ENCODE results near the gene PITPNC1. TPM values are rescaled to one million over a fixed set of nuclear protein-coding genes. Genes with fewer than 3 reads are reported as not detected.

PITPNC1 gene
- total RNA-seq, 1 experiment from 2014 or later, result 20.8 TPM

DNA sequence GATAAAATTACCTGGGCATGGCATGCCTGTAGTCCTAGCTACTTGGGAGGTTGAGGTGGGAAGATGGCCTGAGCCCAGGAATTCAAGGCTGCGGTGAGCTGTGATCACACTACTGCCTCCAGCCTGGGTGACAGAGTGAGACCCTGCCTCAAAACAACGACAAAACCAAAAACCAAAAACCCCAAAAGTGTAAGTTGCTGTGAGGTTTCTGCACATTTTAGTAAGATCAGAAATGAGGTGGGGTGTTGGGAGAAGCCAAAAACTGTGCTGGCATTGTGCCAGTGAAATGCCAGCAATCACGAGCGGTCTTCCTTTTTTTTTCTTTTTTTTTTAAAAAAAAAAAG, 114.6 kb downstream of the PITPNC1 start:
- in situ Hi-C loops (cut with HindIII; ENCODE audit: low pct_unique_long_range_greater_than_20kb, low sequenced_read_pairs), result no loop called here
- Histone ChIP-seq H3K27ac (ENCODE audit: low read length) (no peak overlapping the region), H3K4me3 (ENCODE audit: low read depth in 2 of 2, low read length in 2 of 2) (peak overlapping the region in 1 of 2 experiments; percentile 51; a peak in 1 of 4 replicates), H3K36me3 (ENCODE audit: control insufficient read depth, insufficient read depth, low read length) (no peaks in the 10 kb centered on the region), H3K4me1 (ENCODE audit: control insufficient read depth, insufficient read depth, low read length) (peaks cover 18% of the 10 kb centered on the region), H3K27me3 (ENCODE audit: control insufficient read depth, insufficient read depth, low read length) (no peaks in the 10 kb centered on the region), H3K9me3 (ENCODE audit: control insufficient read depth, insufficient read depth, low read depth, low read length) (no peaks in the 10 kb centered on the region)
- intact Hi-C loops (cut with micrococcal nuclease; ENCODE audit: unreplicated experiment), result no loop called here
- POLR2A ChIA-PET, result interaction anchor here (0.6 kb wide), 1 partner anchor 207 kb away, joined by 8 read pairs; no protein-coding TSS in a partner anchor
- TF ChIP-seq, protein P1, sequence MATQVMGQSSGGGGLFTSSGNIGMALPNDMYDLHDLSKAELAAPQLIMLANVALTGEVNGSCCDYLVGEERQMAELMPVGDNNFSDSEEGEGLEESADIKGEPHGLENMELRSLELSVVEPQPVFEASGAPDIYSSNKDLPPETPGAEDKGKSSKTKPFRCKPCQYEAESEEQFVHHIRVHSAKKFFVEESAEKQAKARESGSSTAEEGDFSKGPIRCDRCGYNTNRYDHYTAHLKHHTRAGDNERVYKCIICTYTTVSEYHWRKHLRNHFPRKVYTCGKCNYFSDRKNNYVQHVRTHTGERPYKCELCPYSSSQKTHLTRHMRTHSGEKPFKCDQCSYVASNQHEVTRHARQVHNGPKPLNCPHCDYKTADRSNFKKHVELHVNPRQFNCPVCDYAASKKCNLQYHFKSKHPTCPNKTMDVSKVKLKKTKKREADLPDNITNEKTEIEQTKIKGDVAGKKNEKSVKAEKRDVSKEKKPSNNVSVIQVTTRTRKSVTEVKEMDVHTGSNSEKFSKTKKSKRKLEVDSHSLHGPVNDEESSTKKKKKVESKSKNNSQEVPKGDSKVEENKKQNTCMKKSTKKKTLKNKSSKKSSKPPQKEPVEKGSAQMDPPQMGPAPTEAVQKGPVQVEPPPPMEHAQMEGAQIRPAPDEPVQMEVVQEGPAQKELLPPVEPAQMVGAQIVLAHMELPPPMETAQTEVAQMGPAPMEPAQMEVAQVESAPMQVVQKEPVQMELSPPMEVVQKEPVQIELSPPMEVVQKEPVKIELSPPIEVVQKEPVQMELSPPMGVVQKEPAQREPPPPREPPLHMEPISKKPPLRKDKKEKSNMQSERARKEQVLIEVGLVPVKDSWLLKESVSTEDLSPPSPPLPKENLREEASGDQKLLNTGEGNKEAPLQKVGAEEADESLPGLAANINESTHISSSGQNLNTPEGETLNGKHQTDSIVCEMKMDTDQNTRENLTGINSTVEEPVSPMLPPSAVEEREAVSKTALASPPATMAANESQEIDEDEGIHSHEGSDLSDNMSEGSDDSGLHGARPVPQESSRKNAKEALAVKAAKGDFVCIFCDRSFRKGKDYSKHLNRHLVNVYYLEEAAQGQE (IDR thresholded peaks at IDR 0.05; ENCODE audit: insufficient read depth in 1 of 2, low read depth in 2 of 2, low read length in 1 of 2), result no peak
- TF ChIP-seq SIN3A (IDR thresholded peaks at IDR 0.05; ENCODE audit: borderline replicate concordance, insufficient read depth, low read depth, low read length), result no peak
- no peak for TF ChIP-seq POLR2AphosphoS5 (IDR thresholded peaks at IDR 0.05; ENCODE audit: low read depth, low read length)
- no peak for TF ChIP-seq TCF7L2 (IDR thresholded peaks at IDR 0.05; ENCODE audit: low read depth, low read length)
- TF ChIP-seq, protein P2, sequence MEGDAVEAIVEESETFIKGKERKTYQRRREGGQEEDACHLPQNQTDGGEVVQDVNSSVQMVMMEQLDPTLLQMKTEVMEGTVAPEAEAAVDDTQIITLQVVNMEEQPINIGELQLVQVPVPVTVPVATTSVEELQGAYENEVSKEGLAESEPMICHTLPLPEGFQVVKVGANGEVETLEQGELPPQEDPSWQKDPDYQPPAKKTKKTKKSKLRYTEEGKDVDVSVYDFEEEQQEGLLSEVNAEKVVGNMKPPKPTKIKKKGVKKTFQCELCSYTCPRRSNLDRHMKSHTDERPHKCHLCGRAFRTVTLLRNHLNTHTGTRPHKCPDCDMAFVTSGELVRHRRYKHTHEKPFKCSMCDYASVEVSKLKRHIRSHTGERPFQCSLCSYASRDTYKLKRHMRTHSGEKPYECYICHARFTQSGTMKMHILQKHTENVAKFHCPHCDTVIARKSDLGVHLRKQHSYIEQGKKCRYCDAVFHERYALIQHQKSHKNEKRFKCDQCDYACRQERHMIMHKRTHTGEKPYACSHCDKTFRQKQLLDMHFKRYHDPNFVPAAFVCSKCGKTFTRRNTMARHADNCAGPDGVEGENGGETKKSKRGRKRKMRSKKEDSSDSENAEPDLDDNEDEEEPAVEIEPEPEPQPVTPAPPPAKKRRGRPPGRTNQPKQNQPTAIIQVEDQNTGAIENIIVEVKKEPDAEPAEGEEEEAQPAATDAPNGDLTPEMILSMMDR (IDR thresholded peaks at IDR 0.05), result no peak
- DNase-seq (ENCODE audit: low read depth, low spot score), result no peak
- BruUV-seq (replicated peaks), result no TSS peak
- no peak for ATAC-seq
- CTCF ChIA-PET, result interaction anchor here (0.6 kb wide), 1 partner anchor 15 kb away, joined by 7 read pairs; no protein-coding TSS in a partner anchor

DNA sequence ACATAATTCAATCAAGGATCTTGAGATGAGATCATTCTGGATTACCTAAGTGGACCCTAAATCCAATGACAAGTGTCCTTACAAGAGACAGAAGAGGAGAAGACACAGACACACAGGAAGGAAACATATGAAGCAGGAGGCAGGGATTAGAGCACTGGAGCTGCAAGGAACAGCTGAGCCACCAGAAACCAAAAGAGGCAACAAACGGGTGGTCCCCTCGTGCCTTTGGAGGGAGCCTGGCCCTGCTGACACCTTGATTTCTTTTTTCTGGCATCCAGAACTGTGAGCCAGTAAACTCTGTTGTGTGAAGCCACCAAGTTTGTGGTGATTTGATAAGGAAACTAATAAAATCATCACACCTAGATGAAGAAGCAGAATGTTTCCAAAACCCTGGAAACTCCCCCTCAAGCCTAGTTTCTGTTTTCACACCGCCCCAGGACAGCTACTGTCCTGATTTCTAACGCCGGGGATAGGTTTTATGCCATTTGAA, 115.2 kb downstream of the PITPNC1 start:
- Histone ChIP-seq H3K27me3 (ENCODE audit: control insufficient read depth, insufficient read depth, low read length) (no peaks in the 10 kb centered on the region), H3K27ac (ENCODE audit: low read length) (no peak overlapping the region), H3K36me3 (ENCODE audit: control insufficient read depth, insufficient read depth, low read length) (no peaks in the 10 kb centered on the region), H3K4me1 (ENCODE audit: control insufficient read depth, insufficient read depth, low read length) (peaks cover 18% of the 10 kb centered on the region), H3K9me3 (ENCODE audit: control insufficient read depth, insufficient read depth, low read depth, low read length) (no peaks in the 10 kb centered on the region), H3K4me3 (ENCODE audit: low read depth in 2 of 2, low read length in 2 of 2) (no peak overlapping the region)
- CTCF ChIA-PET, result no interaction called here
- no peak for DNase-seq (ENCODE audit: low read depth, low spot score)
- no peak for ATAC-seq
- BruUV-seq (replicated peaks), result no TSS peak
- POLR2A ChIA-PET, result no interaction called here
- TF ChIP-seq POLR2AphosphoS5 (IDR thresholded peaks at IDR 0.05; ENCODE audit: low read depth, low read length) (no peak), SIN3A (IDR thresholded peaks at IDR 0.05; ENCODE audit: borderline replicate concordance, insufficient read depth, low read depth, low read length) (no peak), TCF7L2 (IDR thresholded peaks at IDR 0.05; ENCODE audit: low read depth, low read length) (no peak)
- TF ChIP-seq, protein P2 (IDR thresholded peaks at IDR 0.05), result no peak
- TF ChIP-seq, protein P1 (IDR thresholded peaks at IDR 0.05; ENCODE audit: insufficient read depth in 1 of 2, low read depth in 2 of 2, low read length in 1 of 2), result no peak
- in situ Hi-C loops (cut with HindIII; ENCODE audit: low pct_unique_long_range_greater_than_20kb, low sequenced_read_pairs) (no loop called here), intact Hi-C loops (cut with micrococcal nuclease; ENCODE audit: unreplicated experiment) (no loop called here)

Measured in Panc1 (cell line).